PFSK-1 (cell line): ENCODE data around the gene COPB2.

Experiments
- FOXP2 ChIP-seq: optimal IDR thresholded peaks from 2 replicates; pipeline ENCODE3; 2011; ENCODE audit warnings: borderline replicate concordance, control low read depth, inconsistent platforms; ENCODE audit not compliant: insufficient read depth; ENCODE audit errors: extremely low read length, extremely low read depth
- POLR2AphosphoS5 ChIP-seq: IDR thresholded peaks from 2 replicates; pipeline ENCODE4 v1.6.1; 2012; ENCODE audit warnings: low read depth, mild to moderate bottlenecking, control low read depth, low read length, moderate library complexity
- REST ChIP-seq, 2 experiments: IDR thresholded peaks; 2 replicates each; pipeline versions ENCODE4 v1.6.1 to v1.8.0; 2011 to 2012; ENCODE audit warnings: low read depth in 2 of 2, low read length in 2 of 2, control low read depth in 1 of 2, inconsistent platforms in 1 of 2, mild to moderate bottlenecking in 1 of 2, moderate library complexity in 1 of 2; ENCODE audit not compliant: insufficient read depth in 1 of 2
- SIN3A ChIP-seq: IDR thresholded peaks from 2 replicates; pipeline ENCODE4 v1.6.1; 2012; ENCODE audit warnings: mild to moderate bottlenecking, low read length, moderate library complexity, borderline replicate concordance; ENCODE audit not compliant: insufficient read depth
- TAF1 ChIP-seq: IDR thresholded peaks from 2 replicates; pipeline ENCODE4 v1.6.1; 2012; ENCODE audit warnings: low read length, control low read depth, borderline replicate concordance; ENCODE audit not compliant: insufficient read depth

COPB2 gene

GRCh38 chr3:139374099-139374498, 15.3 kb downstream of the COPB2 start:
- no peak for TF ChIP-seq TAF1
- TF ChIP-seq FOXP2, result no peak
- TF ChIP-seq POLR2AphosphoS5, result no peak
- TF ChIP-seq REST (IDR thresholded peaks at IDR 0.05; ENCODE audit: insufficient read depth in 1 of 2, low read depth in 2 of 2, low read length in 2 of 2), result no peak
- no peak for TF ChIP-seq SIN3A

GRCh38 chr3:139364549-139364948, 24.9 kb downstream of the COPB2 start:
- TF ChIP-seq POLR2AphosphoS5 (no peak), REST (IDR thresholded peaks at IDR 0.05; ENCODE audit: insufficient read depth in 1 of 2, low read depth in 2 of 2, low read length in 2 of 2) (no peak), FOXP2 (no peak)

- TF ChIP-seq POLR2AphosphoS5 (no peak), FOXP2 (no peak), REST (IDR thresholded peaks at IDR 0.05; ENCODE audit: insufficient read depth in 1 of 2, low read depth in 2 of 2, low read length in 2 of 2) (no peak)
These were observed 28.2 kb downstream of the COPB2 start for GRCh38 chr3:139361276-139361675.

- TF ChIP-seq TAF1 (no peak), REST (IDR thresholded peaks at IDR 0.05; ENCODE audit: insufficient read depth in 1 of 2, low read depth in 2 of 2, low read length in 2 of 2) (no peak), POLR2AphosphoS5 (no peak), FOXP2 (no peak), SIN3A (no peak)
These were observed 30.4 kb downstream of the COPB2 start for GRCh38 chr3:139358841-139359562.

GRCh38 chr3:139357899-139358298, 31.5 kb downstream of the COPB2 start:
- no peak for TF ChIP-seq SIN3A
- no peak for TF ChIP-seq POLR2AphosphoS5
- no peak for TF ChIP-seq TAF1
- no peak for TF ChIP-seq FOXP2
- no peak for TF ChIP-seq REST (IDR thresholded peaks at IDR 0.05; ENCODE audit: insufficient read depth in 1 of 2, low read depth in 2 of 2, low read length in 2 of 2)
